HT-29 (cell line): ENCODE results near the gene MYO1E. TPM values are rescaled to one million over a fixed set of nuclear protein-coding genes. Genes with fewer than 3 reads are reported as not detected.
A peak's percentile ranks its signal among the peaks of the same experiment; 100 is the strongest.
"Not testable (repeated sequence)": the region's sequence is repeated elsewhere in the genome, so short reads cannot be mapped to it uniquely, and the experiment has no call there.

Experiments
- DNase-seq: peaks from one replicate; pipeline ENCODE4 v3.0.0-alpha.2; 2015; ENCODE audit warnings: low spot score
- total RNA-seq: library from RNA; depleted of rRNA; stranded (reverse); fragments of >200 nt; shearing (Covaris generic); gene quantifications from 2 replicates; pipeline ENCODE4 v1.2.3, GENCODE V29; 2014; rRNA removed

The MYO1E gene
- 77.4 and 86.2 TPM in 2 replicates for total RNA-seq

DNA sequence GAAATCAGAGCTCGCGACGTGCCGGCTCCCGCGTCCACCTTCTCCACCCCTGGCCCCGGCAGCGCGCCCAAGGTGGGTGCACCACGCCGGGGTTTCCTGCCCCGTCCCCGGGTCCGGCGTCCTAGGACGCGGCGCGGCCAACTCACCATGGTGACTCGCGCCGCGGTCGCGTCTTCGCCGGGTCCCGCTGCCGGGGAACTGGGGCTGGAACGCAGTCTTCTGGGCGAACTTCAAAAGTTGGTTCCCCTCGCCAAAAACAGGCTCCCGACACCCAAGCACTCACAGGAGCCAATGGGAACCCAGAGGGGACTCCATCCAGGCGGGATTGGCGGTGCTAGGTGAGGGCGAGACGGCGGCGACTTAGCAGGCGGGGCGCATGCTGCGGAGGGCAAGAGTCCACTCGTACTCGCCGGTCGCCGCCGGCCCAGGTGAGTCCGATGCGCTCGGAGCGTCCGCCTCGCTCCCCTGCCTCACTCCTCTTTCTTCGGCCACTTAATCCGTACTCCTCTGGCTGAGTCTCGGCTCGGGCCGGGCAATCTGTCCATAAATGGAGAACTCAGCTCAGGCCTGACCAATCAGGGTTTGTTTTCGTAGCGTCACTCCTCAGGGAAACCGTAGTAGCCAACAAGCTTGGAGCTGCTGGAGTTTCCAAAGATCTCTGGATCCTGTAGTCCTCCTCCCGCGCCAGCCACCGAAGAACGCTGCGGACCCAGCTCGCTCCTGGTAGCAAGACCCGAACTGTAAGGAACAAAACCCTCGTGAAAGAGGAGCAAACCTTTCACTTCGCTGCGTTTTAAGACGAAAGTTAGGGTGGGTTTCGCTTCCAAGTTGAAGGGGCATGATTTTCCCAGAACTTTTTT is at the start of gene MYO1E:
MYO1E (minus strand) TSS at position 520 of the 860 bp plus-strand sequence; CDS start at position 149, 371 bp downstream.
- DNase-seq, result peak; percentile 99

DNA sequence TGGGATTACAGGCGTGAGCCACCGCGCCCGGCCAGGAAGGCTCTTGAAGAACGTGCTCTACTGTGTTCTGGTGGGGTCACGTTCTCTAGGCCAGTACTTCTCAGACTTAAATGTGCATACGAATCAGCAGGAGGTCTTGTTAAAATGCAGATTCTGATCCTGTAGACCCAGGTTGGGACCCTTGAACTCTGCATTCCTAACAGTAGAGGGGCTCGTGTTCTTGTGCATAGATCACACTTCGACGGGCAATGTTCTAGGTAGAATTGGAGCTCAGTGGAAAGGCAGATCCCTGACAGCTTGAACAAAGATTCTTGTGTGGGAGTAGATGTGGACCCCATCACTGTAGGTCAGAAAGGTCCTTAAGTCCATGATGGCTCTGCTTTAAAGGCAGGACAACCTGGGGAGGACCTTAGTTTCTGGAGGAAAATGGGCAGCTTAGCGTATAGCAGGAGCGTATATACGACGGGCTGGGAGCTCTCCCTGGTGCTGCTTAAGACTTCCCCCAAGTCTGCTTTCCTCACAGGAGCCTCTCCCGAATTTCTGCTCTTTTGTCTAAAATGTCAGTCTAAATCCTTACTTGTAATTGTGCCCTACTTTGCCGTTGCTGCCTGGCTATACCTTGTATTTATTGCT is 48.4 kb upstream of the MYO1E start:
- DNase-seq, result peak; percentile 37

DNA sequence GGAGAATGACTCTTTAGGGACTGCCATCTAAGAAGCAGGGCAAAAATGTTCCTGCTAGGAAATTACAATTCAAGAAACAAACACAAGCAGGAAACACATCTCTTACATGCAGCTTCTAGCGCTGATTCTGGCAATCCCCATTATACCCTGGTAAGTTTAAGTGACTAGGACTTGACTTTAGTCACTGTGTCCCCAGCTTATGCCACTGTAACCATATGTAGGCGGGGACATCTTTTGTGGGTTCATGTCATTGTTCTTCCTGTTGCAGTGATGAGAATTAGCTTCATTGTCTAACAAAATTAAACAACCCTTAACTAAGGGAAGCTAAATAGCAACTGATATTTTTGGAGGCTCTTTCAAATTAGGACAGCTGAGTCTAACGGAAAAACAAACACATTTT is 47.4 kb upstream of the MYO1E start:
- no peak for DNase-seq

DNA sequence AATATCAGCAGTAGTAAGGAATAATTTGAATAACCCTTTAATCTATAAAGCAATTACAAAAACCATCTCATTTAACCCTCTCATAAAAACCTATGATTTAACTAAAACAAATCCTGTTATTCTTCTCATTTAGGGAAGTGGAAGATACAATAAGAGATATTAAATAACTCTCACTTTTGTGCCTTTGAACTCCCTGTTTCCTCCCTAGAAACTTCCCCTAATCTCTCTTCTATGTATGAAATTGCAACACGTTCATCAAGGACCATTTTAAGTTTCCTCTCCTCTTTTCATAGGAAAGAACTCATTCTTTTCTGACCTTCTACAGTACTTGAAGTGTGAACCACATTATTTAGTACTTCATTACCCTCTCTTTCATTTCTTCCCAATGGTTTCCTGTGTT is 46.5 kb upstream of the MYO1E start:
- no peak for DNase-seq

DNA sequence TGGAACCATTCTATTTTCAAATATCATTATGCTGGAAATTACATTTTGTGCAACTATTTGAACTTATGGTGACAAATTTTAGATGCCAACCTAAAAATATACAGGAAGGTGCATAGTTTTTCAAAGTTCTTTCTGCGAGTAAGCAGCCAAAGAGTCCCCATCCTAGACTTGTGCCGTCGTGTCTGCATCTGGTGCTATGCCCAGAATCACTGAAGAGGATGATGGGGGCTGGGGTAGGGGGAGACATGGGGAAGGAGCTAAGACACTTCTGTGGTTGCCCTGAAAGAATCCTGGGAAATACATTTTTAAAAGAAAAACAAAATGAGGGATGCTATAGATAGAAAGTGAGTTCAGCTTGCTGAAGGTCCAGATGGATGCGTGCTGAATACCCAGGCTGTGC is 44.1 kb upstream of the MYO1E start:
- DNase-seq, result no peak

DNA sequence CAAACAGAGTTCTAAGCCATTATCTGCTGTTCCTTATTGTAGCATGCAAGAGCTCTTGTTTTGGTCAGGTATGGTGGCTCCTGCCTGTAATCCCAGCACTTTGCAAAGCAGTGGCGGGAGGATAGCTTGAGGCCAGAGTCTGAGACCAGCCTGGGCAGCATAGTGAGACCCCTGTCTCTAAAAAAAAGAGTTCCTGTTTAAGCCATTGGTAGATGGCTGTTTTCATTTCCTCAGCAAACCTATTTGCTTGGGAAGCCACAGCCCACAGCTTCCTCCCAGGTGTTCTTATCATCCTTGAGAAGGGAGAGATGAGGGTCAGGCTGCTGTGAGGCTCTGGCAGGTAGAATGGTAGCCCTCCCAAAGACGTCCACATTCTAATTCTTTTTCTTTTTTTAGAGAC is 40.9 kb upstream of the MYO1E start:
- DNase-seq, result no peak

DNA sequence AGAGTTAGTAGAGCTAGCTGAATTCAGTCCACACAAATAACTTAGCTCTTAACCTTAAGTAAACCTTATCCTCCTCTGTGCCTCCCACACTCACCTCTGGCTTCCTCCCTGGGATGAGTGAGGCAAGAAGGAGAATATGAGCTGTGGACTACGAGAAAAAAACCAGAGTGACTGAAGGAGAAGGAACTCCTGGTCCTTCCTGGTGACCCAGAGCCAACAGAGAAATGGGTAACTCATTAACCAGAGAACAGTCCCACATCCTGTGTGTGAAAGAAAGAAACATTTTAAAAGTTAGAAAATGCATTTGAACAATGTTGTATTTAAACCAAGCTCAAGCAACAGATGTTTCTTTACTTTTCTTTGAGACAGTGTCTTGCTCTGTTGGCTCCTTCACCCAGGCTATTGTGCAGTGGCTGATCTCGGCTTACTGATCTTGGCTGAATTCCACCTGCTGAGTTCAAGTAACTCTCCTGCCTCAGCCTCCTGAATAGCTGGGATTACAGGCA is 37.8 kb upstream of the MYO1E start:
- DNase-seq, result peak; percentile 88

DNA sequence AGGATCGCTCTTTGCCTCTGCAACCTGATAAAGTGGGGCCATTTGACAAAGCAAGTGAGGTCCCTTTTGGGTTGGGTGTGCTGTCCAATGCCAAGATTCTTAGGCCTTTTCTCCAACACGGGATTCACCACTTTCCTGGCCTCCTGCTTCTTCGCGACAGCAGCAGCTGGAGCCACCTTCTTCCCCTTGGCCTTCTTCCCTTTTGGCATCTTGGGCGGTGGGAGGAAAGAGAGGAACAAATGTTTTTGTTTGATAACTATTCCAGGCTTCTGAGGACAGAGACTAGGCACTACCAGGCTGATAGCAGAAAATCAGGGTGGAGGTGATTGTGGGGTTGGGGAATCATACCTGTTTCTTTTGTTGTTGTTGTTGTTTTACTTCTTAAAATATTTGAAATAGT is 35.3 kb upstream of the MYO1E start:
- no peak for DNase-seq

DNA sequence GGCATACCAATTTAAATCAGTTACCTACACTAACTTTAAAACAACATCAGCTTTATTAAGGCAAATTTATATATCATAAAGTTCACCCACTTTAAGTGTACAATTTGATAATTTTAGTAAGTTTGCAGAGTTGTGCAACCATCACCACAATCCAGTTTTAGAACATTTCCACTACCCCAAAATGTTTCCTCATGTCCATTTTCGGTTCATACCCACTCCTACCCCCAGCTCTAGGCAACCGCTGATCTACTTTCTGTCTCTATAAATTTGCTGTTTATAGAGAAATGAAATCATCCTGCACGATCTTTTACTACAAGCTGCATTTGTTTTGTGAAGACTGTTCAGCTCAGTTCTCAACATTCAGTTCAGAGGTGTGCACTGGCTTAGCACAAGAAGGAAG is 33.8 kb upstream of the MYO1E start:
- DNase-seq, result no peak

DNA sequence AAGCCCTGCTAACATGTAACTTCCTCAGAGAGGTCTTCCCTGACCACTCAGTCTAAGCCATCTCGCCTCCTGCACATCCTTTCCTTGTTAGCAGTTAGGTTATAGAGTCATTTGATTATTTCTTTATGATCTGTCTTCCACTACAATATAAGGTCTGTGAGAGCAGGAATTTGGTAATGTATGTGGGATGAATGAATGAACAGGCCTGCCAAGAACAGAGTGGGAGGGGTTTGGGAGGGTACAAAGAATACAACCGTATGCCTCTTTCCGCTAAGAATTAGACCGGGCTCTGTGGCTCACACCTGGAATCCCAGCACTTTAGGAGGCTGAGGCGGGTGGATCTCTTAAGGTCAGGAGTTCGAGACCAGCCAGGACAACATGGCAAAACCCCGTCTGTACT is 32.4 kb upstream of the MYO1E start:
- DNase-seq, result no peak

DNA sequence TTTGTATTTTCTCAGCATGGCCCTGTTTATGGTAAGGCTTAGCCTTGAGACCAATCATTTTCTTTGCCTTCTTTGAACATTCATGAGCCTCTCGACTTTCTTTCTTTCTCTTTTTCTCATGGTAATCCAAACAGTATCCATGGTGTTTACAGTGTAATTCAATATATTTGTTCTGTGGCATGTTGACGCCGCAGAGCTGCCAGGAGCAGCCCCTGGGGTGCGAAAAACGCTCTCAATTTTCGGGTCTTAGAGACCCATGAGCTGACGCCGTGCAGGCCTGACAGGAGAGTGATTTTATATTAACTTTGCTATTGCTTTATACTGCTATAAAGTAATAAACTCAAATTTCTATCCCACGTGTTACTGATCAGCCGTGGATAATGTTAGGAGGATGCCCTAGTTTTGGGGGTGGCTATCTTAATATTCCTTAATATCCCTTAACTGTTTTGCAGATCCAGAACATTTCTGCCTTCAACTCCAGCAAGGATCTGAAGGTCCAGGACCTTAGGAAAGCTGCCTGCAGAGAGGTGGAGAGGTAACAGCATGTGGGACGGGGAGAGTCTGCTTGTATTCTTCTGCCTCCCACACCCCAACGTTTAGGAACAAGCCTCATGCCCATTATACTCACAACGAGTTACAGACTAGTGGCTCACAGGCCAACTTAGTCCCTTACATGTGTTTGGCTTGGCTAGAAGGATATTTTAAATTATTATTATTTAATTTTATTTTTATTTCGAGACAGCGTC is 29.3 kb upstream of the MYO1E start:
- DNase-seq, result no peak

DNA sequence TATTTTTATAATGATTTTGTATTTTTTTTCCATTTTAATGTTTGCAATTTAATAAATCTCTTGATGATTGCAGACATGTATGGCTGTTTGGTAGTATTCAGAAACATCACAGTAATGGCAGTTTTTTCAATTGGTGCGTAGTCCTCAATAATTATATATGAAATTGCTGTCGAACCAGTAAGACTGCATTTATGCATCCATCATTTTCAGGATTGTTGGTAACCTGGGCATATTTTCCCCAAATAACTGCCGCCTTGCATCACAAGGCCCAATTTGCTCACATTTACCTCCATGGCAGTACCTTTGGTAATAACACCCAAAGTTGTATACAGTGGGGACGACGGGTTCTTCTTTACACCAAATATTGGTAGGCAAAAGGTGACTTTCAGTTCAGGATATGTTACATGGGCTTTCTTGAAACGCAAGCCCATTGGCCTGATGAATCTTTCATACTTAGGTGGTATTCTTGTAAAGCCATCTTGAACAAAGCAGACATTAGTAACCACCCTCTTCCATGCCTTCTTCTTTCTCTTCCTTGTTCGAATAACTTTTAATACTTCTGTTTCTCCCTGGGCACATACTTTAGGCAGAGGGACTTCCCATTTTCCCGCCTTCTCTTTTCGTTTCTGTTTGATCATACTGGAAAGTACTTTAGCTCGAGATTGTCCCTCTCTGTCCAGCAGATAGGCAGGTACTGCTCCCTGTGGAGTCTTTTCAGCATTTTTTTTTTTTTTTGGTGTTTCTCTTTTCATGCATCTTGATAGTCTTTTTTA is 28.6 kb upstream of the MYO1E start:
- not testable (repeated sequence) for DNase-seq

DNA sequence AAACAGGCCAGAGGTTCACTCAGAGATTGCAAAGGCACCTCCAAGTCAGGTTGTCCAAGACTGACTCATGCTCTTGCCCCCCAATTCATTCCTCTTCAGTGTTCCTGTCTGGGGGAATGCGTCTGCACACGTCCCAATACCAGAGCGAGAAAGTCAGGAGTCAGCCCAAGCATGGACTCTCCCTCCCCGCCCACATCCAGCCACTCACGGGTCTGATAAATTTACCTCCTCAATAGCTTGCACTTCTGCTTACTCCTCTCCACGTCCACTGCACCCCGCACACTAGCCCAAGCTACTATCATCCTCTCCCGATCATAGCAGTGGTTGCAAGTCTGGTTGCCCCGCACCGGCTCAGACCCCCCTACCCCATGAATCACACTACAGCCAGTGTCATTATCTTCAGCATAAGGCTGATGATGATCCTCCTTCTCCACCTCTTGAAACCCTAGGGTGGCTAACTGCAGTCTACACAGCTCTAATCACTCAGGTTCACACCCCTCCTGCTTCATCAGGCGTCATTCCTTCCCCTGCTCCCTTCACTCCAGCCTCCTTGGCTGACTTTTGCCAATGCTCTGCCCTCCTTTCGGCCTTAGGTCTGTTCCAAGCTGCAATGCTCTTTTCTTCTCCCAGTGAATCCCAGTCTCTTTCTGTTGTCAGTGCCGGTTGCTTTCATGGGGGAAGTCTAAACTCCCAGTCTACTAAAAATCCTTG is 27.6 kb upstream of the MYO1E start:
- DNase-seq, result no peak

DNA sequence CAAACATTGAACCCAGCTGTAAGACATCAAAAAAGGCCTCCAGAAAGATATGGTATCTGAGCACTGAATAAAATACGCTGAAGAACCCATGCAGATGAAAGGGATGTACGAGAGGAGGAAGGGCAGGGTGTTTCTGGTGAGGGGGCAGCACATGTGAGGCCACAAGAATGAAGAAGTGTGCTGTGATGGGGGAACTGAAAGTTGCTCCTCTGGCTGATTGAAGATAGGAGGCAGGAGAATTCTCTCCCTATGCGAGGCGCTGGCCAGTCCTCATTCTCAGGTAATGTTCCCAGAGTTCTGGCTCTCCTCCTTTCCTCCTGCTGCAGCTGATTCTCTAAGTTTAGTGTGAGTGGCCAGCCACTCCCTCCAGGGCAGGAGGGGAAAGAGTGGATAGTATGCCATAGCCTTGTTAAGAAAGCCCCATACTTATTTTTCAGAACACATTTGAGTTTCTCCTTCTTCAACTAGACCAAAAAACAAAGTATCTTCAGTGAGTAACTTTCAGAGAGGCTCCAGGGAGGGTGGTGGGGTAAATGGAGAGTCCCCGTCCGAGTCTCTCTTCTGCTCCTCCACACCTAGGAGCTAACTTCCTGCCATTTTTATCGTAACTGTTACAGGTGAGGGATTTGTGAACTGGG is 26.9 kb upstream of the MYO1E start:
- no peak for DNase-seq

DNA sequence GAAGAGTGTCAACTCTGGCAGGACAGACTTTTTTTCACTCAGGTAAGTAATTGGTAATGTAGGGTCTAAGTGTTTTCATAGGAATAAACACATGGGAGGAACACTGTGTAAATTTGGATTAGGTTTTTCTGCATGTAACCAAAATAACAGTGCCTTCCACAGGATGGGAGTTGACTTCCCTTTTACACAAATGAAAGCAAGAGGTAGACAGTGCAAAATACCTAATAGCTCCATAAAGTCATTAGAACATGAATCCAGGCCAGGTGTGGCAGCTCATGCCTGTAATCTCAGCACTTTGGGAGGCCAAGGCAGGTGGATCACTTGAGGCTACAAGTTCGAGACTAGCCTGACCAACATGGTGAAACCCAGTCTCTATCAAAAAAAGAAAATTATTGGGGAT is 25.5 kb upstream of the MYO1E start:
- no peak for DNase-seq

DNA sequence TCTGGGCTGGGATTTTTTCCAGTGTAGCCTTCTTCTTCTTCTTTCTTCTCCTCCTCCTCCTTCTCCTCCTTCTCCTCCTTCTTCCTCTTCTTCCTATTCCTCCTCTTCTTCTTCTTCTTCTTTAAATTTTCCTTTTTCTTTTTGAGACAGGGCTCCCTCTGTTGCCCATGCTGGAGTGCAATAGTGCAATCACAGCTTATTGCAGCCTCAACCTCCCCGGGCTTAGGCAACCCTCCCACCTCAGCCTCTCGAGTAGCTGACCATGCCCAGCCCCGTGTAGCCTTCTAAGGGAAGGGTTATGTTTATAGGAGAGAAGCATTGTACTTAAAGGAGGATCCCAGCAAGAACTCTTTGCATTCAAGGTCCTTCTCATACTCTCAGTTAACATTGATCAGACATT is 24.0 kb upstream of the MYO1E start:
- no peak for DNase-seq

DNA sequence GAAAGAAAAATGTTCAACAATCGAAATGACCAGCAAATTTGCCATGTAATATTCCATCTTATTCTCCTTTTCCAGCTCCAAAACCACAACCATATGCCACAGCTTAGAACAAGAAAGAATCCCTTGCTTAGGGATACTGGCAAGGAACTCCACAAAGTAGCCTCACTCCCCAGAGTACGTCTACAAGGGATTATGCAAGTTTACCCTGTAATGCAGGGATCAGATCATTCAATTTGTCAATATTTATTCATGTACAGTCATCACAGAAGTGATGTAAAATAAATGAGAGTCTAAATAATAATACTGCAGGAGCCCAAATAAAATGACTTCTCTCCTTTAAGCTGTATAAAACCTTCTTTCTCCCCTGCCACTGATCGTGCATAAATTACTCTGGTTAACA is 23.5 kb upstream of the MYO1E start:
- DNase-seq, result no peak

DNA sequence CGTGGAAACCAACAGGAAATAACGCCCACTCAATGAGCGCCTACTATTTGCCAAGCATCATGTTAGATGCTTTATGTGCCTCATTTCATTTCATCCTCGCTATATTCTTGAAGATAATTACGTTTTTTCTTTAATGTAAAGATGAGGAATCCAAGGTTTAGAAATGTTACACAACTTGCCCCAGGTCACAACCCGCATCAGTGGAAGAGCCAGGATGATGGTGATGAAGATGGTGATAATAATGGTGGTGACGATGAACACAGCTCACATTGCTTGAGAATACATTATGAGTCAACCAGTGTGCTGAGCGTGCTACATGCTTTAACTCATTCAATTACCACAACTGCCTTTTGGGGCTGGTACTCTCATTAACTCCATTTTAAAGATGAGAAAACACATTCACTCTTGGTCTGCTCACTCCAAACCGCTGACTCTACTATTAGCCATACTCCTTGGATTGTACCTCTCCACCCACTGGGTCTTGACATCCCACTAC is 21.5 kb upstream of the MYO1E start:
- no peak for DNase-seq

DNA sequence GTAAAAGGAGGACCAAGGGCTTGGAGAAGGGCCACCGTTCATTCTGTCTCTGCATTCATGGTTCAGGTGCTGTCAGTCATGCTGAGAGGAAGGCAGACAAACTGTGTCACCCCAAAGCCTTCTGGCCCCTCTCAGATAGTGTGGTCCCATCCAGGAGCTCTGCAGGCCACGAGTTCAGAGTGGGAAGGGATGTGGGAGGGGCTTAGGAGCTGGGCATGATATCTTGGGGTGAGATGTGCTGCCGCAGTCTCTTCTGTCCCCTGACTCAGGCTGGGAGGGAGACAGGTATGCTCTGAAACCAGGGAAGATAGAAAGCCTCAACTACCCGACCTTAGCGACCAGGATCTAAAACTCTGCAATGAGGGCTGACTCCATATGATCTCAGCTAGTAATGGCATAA is 19.6 kb upstream of the MYO1E start:
- DNase-seq, result no peak

DNA sequence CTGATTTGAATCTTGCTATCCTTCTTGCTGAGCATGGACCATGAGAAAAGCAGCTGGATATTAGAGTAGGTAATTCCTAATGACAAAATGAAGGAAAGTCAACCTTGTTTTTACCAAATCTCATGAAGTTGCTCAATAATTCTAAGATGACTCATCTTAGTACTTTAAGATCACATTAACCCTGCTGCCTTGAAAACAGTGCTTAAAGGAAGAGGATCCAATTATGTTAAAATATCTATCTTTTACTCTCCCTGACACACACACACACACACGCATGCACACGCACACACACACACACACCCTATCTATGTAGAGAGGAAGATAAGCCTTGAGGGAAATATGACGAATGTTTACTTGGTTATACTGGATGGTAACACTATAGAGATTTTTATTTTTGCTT is 16.0 kb upstream of the MYO1E start:
- no peak for DNase-seq
